GM06990 (cell line): Measurements from ENCODE around the gene SIAH3.

Source experiments
- DNase-seq: peaks from one replicate; pipeline ENCODE4 v3.0.0-alpha.2; 2011; ENCODE audit not compliant: insufficient read length; ENCODE audit errors: extremely low read depth
- H3K27me3 ChIP-seq: replicated peaks from 2 replicates; pipeline ENCODE4 v1.6.0; 2011; ENCODE audit warnings: low read length; ENCODE audit not compliant: control insufficient read depth, insufficient read depth
- H3K36me3 ChIP-seq: 2 replicates; pipeline ENCODE4 v1.5.1; 2011; ENCODE audit warnings: low read length; ENCODE audit not compliant: control insufficient read depth, insufficient read depth
- H3K4me3 ChIP-seq: replicated peaks from 2 replicates; pipeline ENCODE4 v1.5.1; 2011; ENCODE audit warnings: low read depth, mild to moderate bottlenecking, control low read depth, low read length
- TF ChIP-seq, protein P1 (sequence below): IDR thresholded peaks from 2 replicates; pipeline ENCODE4 v1.5.1; 2011; ENCODE audit warnings: low read length, control low read depth, mild to moderate bottlenecking, inconsistent platforms; ENCODE audit not compliant: insufficient read depth, poor library complexity, severe bottlenecking

The SIAH3 gene

DNA sequence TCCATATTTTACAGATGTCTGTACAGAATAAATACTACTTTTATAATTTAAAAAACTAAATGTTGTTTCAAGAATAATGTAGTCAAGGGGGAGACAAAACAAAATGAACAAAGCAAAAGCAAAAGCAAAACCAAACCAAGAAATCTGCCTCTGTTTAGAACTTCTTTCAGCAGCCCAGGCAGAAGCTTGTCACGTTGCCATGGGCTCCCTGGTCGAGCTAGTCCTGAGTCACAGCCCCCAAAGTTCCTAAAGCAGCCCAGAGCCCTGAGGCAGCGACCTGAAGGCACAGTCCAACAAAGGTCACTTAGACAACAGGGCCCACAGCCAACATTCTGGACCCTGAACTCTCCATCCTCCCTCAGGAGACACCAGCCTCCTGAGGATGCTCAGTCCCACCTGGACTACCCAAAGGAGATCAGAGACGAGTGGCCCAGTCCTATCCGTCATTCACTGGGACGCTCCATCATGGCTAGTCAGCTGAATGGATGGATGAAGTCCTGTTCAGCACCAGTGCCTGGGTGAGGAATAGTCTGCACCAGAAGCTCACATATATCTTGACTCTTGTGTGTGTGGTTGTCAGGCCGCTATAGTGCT lies 41.7 kb downstream of the SIAH3 start:
- Histone ChIP-seq H3K27me3 (no peaks in the 10 kb centered on the region; the same call in 1 of the 2 replicates), H3K36me3 (no peaks in the 10 kb centered on the region), H3K4me3 (no peak overlapping the region)
- DNase-seq = no peak
- TF ChIP-seq, protein P1, sequence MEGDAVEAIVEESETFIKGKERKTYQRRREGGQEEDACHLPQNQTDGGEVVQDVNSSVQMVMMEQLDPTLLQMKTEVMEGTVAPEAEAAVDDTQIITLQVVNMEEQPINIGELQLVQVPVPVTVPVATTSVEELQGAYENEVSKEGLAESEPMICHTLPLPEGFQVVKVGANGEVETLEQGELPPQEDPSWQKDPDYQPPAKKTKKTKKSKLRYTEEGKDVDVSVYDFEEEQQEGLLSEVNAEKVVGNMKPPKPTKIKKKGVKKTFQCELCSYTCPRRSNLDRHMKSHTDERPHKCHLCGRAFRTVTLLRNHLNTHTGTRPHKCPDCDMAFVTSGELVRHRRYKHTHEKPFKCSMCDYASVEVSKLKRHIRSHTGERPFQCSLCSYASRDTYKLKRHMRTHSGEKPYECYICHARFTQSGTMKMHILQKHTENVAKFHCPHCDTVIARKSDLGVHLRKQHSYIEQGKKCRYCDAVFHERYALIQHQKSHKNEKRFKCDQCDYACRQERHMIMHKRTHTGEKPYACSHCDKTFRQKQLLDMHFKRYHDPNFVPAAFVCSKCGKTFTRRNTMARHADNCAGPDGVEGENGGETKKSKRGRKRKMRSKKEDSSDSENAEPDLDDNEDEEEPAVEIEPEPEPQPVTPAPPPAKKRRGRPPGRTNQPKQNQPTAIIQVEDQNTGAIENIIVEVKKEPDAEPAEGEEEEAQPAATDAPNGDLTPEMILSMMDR = no peak

DNA sequence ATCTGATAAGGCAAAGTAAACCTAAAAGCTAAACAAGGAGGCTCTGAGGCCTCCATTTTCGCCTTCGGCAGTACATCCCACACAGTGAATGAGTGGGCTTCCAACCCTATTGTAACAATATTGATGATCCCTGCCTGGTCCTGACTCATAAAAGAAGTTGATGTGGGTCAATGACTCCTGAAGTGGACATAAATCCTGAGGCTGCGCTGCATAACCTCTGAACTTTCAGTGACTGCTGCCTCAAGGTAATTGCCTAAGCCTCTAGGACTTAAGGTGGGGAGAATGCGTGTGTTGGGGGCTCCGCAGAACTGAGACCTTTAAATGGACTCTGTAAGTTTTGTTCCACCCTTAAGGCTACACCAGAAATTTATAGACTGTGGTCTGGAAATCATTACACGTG lies 42.6 kb downstream of the SIAH3 start:
- TF ChIP-seq, protein P1 = no peak
- H3K4me3 ChIP-seq = no peak overlapping the region
- H3K36me3 ChIP-seq = no peaks in the 10 kb centered on the region
- DNase-seq = no peak
- no peaks in the 10 kb centered on the region; the same call in 1 of the 2 replicates for H3K27me3 ChIP-seq

DNA sequence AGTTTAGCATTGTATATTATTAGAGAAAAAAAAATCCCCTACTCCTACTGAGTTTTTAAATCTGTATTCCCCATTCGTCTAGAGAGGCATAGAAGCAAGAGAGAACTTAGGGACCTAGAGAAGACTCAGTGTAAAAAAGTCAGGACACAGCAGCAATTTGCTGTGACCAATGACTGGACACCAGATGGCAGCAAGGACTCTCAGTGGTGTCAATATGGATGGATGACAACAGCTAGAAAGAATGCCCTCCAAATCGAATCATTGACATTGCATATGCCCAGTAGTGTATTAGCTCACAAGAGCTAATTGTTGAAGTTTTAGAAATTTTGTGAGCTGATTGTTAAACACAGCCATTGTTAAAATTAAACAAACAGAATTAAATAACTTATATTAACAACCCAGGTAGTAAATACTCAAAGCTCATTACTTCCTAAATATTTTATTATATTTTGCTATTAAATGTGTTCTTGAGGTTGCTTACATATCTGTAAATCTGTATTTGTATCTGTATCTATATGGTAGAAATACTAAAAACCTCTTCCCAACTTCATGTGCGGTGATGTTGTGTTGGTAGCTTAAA lies 43.9 kb downstream of the SIAH3 start:
- TF ChIP-seq, protein P1 = peak; percentile 59
- no peak for DNase-seq
- no peaks in the 10 kb centered on the region for H3K36me3 ChIP-seq
- H3K4me3 ChIP-seq = no peak overlapping the region
- H3K27me3 ChIP-seq = no peaks in the 10 kb centered on the region

DNA sequence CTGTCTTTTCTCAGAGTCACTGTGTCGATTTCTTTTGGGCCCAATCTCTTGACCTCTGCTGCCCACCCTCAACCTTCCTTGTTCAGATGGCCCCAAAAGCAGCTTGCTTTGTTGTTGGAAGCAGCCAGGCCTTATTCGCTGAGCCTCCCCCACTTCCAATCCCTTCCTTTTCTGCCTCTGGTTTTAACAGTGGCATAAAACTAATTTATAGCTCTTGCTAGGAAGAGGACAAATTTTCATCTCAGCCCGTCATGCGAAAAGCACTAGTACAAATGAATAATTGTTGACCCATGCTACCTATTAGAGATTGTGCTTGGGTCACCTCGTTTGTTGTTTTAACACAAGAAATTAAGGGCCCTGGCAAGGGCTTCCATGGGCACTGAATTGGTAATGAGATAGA lies 51.1 kb downstream of the SIAH3 start:
- no peak overlapping the region for H3K4me3 ChIP-seq
- no peaks in the 10 kb centered on the region for H3K27me3 ChIP-seq

DNA sequence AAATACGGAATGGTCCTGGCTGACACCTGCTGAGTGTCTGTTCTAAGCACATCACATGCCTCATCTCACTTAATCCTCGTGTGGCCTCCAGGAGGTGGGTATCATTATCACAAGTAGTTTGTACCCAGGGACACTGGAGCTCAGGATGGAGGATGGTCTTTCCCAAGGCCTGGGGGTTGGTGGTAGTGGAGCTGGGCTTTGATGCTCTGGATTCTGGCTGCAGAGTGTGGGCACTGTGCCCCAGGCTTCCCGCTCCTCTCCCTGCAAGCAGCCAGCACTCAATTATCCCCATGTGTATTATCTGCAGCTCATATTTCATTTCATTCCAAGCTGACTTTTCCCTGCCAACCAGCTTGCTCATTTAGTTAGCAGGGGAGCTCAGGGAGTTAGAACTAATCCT lies 52.1 kb downstream of the SIAH3 start:
- no peak for DNase-seq
- Histone ChIP-seq H3K4me3 (no peak overlapping the region), H3K27me3 (no peaks in the 10 kb centered on the region), H3K36me3 (no peaks in the 10 kb centered on the region)
- TF ChIP-seq, protein P1 = no peak

More for the DNA sequence above, 51.1 kb downstream of the SIAH3 start:
- no peak for DNase-seq
- H3K36me3 ChIP-seq = no peaks in the 10 kb centered on the region
- TF ChIP-seq, protein P1 = no peak
